Keratinocyte (primary cell): Measurements from ENCODE around the gene ARHGAP24. TPM values are rescaled to one million over a fixed set of nuclear protein-coding genes. Genes with fewer than 3 reads are reported as not detected.

Experiments used
- DNase-seq: peaks from one replicate; pipeline ENCODE4 v3.0.0-alpha.2; 2011; ENCODE audit warnings: low read depth, missing footprints, low spot score
- FAIRE-seq: peaks from 2 replicates; lab custom pipeline; 2011; peaks lifted over from hg19 to GRCh38; lab: Jason Lieb, UNC
- H2AFZ ChIP-seq: 2 replicates; pipeline ENCODE4 v1.6.0; 2012; ENCODE audit warnings: low read length, control low read depth, inconsistent platforms; ENCODE audit not compliant: control insufficient read depth
- H3K27ac ChIP-seq: 2 replicates; pipeline ENCODE4 v1.5.1; 2011; ENCODE audit warnings: low read length; ENCODE audit not compliant: control insufficient read depth, insufficient read depth
- H3K27me3 ChIP-seq: 3 replicates; pipeline ENCODE4 v1.6.0; 2011; ENCODE audit warnings: low read length; ENCODE audit not compliant: control insufficient read depth, insufficient read depth; ENCODE audit errors: extremely low read depth
- H3K36me3 ChIP-seq, 2 experiments: 2 replicates in 1 of 2; 3 replicates in 1 of 2; pipeline ENCODE4 v1.5.1; 2011; ENCODE audit warnings: low read length in 2 of 2, mild to moderate bottlenecking in 1 of 2; ENCODE audit not compliant: control insufficient read depth in 2 of 2, insufficient read depth in 2 of 2; ENCODE audit errors: extremely low read depth in 1 of 2
- H3K4me1 ChIP-seq: 3 replicates; pipeline ENCODE4 v1.5.1; 2011; ENCODE audit warnings: low read length; ENCODE audit not compliant: control insufficient read depth, insufficient read depth; ENCODE audit errors: extremely low read depth
- H3K4me2 ChIP-seq: 3 replicates; pipeline ENCODE4 v1.6.0; 2011; ENCODE audit warnings: low read depth, low read length; ENCODE audit not compliant: control insufficient read depth, insufficient read depth; ENCODE audit errors: extremely low read depth
- H3K4me3 ChIP-seq, 3 experiments: fragments of 200-600 bp in 1 of 3; sonication (generic) in 1 of 3; 2 replicates in 2 of 3; 3 replicates in 1 of 3; pipeline ENCODE4 v1.5.1; 2011 to 2016; ENCODE audit warnings: low read length in 3 of 3, mild to moderate bottlenecking in 3 of 3, control low read depth in 2 of 3, inconsistent platforms in 1 of 3, low read depth in 1 of 3, mixed read lengths in 1 of 3, mixed run types in 1 of 3, moderate library complexity in 1 of 3; ENCODE audit not compliant: control insufficient read depth in 2 of 3, insufficient read depth in 2 of 3; ENCODE audit errors: extremely low read depth in 1 of 3
- H3K79me2 ChIP-seq: 2 replicates; pipeline ENCODE4 v1.6.0; 2012; ENCODE audit warnings: low read length; ENCODE audit not compliant: control insufficient read depth, insufficient read depth
- H3K9ac ChIP-seq: 3 replicates; pipeline ENCODE4 v1.6.0; 2011; ENCODE audit warnings: low read length; ENCODE audit not compliant: control insufficient read depth, insufficient read depth; ENCODE audit errors: extremely low read depth
- H3K9me1 ChIP-seq: 3 replicates; pipeline ENCODE4 v1.6.0; 2011; ENCODE audit warnings: low read length; ENCODE audit not compliant: control insufficient read depth, insufficient read depth; ENCODE audit errors: extremely low read depth
- H3K9me3 ChIP-seq: 2 replicates; pipeline ENCODE4 v1.5.1; 2012; ENCODE audit warnings: low read depth, low read length; ENCODE audit not compliant: control insufficient read depth
- H4K20me1 ChIP-seq: 3 replicates; pipeline ENCODE4 v1.6.0; 2011; ENCODE audit warnings: low read length; ENCODE audit not compliant: control insufficient read depth, insufficient read depth; ENCODE audit errors: extremely low read depth
- EZH2 ChIP-seq: IDR thresholded peaks from one replicate; pipeline ENCODE4 v1.6.1; 2012; ENCODE audit warnings: inconsistent platforms, mild to moderate bottlenecking, low read length, moderate library complexity
- dilution Hi-C: fragments of 300-500 bp; cut with MboI; formaldehyde crosslinking; loops from one replicate; pipeline ENCODE4 v1.7.0; 2020; ENCODE audit warnings: low sequenced_read_pairs; ENCODE audit not compliant: extremely low pct_ligation_motif_present
- polyA plus RNA-seq, 5 experiments: library from polyadenylated mRNA; depleted of rRNA in 3 of 5; stranded (reverse) in 3 of 5; stranded (forward) in 1 of 5; unstranded in 1 of 5; fragments of >200 nt; gene quantifications; 1 replicate in 1 of 5; 2 replicates in 3 of 5; 3 replicates in 1 of 5; pipeline versions ENCODE4 v1.2.1 to v1.2.3, GENCODE V29; 2011 to 2012; ENCODE audit warnings: missing spikeins in 2 of 5, low read depth in 1 of 5, low replicate concordance in 1 of 5
- TF ChIP-seq, protein P1 (sequence below), 3 experiments: IDR thresholded peaks in 1 of 3; conservative IDR thresholded peaks in 1 of 3; optimal IDR thresholded peaks in 1 of 3; 2 replicates in 2 of 3; 3 replicates in 1 of 3; pipeline versions ENCODE3 to v1.5.1; 2011; ENCODE audit warnings: low read length in 3 of 3, mild to moderate bottlenecking in 3 of 3, moderate library complexity in 2 of 3, control low read depth in 1 of 3, inconsistent platforms in 1 of 3; ENCODE audit not compliant: insufficient read depth in 2 of 3; ENCODE audit errors: extremely low read depth in 1 of 3

The ARHGAP24 gene
- polyA plus RNA-seq, 1 donor (not counting 4 experiments of a cell fraction or from before 2014, with no cell fraction given) = 0.87 TPM

DNA sequence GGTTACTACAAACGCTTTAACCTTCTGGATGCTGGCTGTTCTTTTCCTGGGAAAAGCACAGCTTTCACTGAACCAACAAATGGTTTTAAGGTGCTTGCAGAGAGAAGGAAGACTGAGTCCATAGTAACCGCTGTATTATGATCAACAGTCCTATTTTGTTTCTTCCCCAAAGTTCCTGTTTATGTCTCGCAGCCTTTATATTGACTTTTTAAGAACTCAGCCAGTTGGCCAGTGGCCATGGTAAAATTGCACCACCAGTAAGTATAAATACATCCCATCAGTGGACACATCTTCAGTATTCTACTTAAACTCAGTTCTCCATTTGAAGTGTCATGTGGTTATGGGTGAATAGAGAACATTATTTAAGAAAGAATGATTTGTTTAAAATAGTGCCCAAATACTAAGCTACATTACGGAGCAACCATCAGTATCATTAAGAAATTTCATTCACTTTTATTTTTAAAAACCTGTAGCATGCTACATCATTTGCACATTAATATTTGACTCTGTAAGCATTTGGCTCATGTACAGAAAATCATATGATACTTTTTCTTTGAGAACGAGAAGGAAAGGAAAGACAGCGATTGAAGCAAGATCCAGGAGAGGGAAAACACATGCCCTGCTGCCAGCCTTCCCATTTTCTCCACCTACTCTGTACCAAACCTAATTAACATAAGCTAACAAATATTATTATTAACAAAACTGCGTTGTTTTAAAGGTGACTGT, 287.0 kb downstream of the ARHGAP24 start:
- H3K4me2 ChIP-seq = no peak overlapping the region
- FAIRE-seq = no peak

DNA sequence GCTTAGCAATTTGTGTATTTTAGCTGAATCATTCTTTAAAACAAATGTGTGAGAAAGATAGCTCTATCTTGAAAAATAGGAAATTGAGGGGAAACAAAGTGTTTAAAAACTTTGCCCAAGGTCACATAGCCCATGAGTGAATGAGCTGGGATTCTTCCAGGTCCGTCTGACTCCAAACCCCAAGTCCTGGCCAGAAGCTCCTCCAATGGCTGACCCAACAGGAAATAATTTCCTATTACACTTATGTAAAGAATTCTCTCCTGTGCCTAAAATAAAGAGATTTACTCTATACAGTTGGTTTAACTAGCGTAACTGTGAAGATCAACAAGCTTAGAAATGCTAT, 287.6 kb downstream of the ARHGAP24 start:
- Histone ChIP-seq H3K79me2 (no peaks in the 10 kb centered on the region), H3K9ac (no peak overlapping the region), H3K27ac (no peak overlapping the region), H3K27me3 (no peaks in the 10 kb centered on the region), H3K4me2 (no peak overlapping the region), H3K4me3 (no peak overlapping the region), H3K9me3 (no peaks in the 10 kb centered on the region), H2AFZ (no peak overlapping the region), H3K4me1 (peaks cover 3% of the 10 kb centered on the region), H3K9me1 (no peaks in the 10 kb centered on the region), H4K20me1 (no peaks in the 10 kb centered on the region), H3K36me3 (no peaks in the 10 kb centered on the region)
- FAIRE-seq (no peak), DNase-seq (no peak)
- dilution Hi-C loops = no loop called here
- no peak for TF ChIP-seq EZH2
- TF ChIP-seq, protein P1, sequence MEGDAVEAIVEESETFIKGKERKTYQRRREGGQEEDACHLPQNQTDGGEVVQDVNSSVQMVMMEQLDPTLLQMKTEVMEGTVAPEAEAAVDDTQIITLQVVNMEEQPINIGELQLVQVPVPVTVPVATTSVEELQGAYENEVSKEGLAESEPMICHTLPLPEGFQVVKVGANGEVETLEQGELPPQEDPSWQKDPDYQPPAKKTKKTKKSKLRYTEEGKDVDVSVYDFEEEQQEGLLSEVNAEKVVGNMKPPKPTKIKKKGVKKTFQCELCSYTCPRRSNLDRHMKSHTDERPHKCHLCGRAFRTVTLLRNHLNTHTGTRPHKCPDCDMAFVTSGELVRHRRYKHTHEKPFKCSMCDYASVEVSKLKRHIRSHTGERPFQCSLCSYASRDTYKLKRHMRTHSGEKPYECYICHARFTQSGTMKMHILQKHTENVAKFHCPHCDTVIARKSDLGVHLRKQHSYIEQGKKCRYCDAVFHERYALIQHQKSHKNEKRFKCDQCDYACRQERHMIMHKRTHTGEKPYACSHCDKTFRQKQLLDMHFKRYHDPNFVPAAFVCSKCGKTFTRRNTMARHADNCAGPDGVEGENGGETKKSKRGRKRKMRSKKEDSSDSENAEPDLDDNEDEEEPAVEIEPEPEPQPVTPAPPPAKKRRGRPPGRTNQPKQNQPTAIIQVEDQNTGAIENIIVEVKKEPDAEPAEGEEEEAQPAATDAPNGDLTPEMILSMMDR (optimal IDR thresholded peaks at IDR 0.05 in 1 of 3, IDR thresholded peaks at IDR 0.05 in 1 of 3, conservative IDR thresholded peaks at IDR 0.05 in 1 of 3; ENCODE audit: extremely low read depth in 1 of 3, insufficient read depth in 2 of 3, low read length in 3 of 3) = no peak

More for the DNA sequence above, 287.0 kb downstream of the ARHGAP24 start:
- H3K9me1 ChIP-seq = no peaks in the 10 kb centered on the region
- H3K27me3 ChIP-seq = no peaks in the 10 kb centered on the region
- no peak overlapping the region for H3K9ac ChIP-seq
- no peak overlapping the region for H3K4me3 ChIP-seq
- H3K9me3 ChIP-seq = no peaks in the 10 kb centered on the region
- H3K4me1 ChIP-seq = peaks cover 3% of the 10 kb centered on the region
- no peaks in the 10 kb centered on the region for H4K20me1 ChIP-seq
- no peak overlapping the region for H2AFZ ChIP-seq
- H3K36me3 ChIP-seq = no peaks in the 10 kb centered on the region
- TF ChIP-seq EZH2 = no peak
- TF ChIP-seq, protein P1 (optimal IDR thresholded peaks at IDR 0.05 in 1 of 3, IDR thresholded peaks at IDR 0.05 in 1 of 3, conservative IDR thresholded peaks at IDR 0.05 in 1 of 3; ENCODE audit: extremely low read depth in 1 of 3, insufficient read depth in 2 of 3, low read length in 3 of 3) = no peak
- DNase-seq = no peak
- H3K27ac ChIP-seq = no peak overlapping the region
- dilution Hi-C loops = no loop called here
- no peaks in the 10 kb centered on the region for H3K79me2 ChIP-seq
